HTERT RPE-1 (cell line): ENCODE results near the gene CACNG6.
"Not testable (repeated sequence)": the region's sequence is repeated elsewhere in the genome, so short reads cannot be mapped to it uniquely, and the experiment has no call there.

Experiments
- in situ Hi-C: fragments of 300-500 bp; cut with MboI; formaldehyde crosslinking; loops from 4 replicates; pipeline ENCODE4 v1.14.3; 2020; ENCODE audit warnings: low sequenced_read_pairs

CACNG6 gene, protein sequence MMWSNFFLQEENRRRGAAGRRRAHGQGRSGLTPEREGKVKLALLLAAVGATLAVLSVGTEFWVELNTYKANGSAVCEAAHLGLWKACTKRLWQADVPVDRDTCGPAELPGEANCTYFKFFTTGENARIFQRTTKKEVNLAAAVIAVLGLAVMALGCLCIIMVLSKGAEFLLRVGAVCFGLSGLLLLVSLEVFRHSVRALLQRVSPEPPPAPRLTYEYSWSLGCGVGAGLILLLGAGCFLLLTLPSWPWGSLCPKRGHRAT

GRCh38 chr19:53991224-53992113 is at the start of gene CACNG6:
TSS of gene CACNG6 (plus strand) at chr19:53991637. CDS start at chr19:53992878, 1,241 bp downstream.
- in situ Hi-C loops: no loop called here

DNA sequence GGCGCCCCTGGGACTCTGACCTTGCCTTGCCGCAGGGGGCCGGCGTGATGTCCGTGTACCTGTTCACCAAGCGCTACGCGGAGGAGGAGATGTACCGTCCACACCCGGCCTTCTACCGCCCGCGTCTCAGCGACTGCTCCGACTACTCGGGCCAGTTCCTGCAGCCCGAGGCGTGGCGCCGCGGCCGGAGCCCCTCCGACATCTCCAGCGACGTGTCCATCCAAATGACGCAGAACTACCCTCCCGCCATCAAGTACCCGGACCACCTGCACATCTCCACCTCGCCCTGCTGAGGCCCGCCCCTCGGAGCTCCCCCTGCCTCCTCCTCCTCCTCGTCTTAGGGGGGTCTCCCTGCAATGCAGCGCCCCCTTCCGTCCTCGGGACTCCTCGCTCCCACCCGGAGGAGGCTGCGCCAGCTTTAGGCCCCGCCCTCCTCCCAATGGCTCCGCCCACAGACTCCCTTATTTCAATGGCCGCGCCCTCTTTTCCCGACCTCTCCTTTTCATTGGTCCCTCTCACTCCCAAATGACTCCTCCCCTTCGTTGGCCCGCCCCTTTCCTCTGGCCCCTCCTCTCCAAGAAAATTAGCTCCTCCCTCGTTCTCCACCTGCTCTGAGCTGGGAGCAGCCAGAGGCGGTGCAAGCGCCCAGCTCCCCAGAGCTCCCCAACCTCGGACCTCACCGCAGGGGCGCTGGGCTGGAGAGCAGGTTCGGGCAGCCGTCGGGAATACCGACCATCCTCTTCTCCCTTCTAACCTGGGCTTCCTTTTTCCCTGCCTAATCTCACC is 49.2 kb upstream of the CACNG6 start:
- in situ Hi-C loops: no loop called here

- in situ Hi-C loops: no loop called here
Measured at GRCh38 chr19:53944416-53944815, 47.0 kb upstream of the CACNG6 start.

GRCh38 chr19:53944933-53945332 is 46.5 kb upstream of the CACNG6 start:
- in situ Hi-C loops: no loop called here

DNA sequence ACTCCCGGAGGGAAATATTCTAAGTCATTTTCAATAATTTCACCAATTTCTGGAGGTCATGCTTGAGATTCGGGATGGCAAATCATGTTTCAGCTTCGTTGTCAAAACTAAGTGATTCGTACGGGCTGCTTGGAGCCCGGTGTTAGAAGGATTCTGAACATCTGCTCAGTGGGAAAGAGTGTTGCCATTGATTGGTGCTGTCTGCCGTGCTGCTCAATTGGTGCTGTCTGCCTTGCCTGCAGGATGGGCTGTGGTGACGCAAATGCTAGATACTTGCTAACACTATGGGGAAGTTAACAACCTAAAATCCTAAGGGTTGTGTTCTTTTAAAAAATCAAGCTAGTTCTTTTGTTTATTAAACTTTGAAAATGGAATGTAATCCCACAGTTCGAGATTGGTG is 46.0 kb upstream of the CACNG6 start:
- in situ Hi-C loops: no loop called here

DNA sequence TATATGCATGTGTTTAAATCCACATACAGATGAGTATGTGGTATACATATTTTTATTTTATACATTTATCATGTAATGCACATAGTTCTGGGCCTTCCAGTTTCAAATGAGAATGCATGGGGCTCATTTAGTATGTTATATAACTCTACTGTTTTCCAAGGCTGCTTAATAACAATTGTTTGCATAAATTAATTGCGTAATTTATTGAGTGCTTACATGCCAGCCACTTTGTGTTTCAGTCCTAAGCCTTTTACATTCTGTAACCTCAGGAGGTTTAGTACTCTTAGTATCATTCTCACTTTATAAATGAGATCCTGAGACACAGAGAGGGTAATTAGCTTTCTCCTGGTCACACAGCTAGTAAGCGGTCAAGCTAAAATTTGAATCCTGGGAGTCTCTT is 45.4 kb upstream of the CACNG6 start:
- in situ Hi-C loops: no loop called here

DNA sequence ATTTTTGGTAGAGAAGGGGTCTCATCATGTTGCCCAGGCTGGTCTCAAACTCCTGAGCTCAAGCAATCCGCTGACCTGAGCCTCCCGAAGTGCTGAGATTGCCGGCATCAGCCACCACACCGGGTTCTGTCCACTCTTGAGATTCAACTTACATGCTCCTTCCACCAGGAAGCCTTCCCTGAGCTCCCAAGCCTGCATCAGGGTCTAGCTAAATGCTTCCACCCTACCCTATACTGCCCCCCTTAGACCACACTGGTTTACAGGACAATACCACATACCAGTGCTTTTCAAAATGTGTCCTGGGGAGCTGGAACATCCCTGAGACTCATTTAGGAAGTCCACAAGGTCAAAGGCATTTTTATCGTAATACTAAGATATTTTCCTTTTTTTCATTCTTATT is 43.8 kb upstream of the CACNG6 start:
- in situ Hi-C loops: no loop called here

- in situ Hi-C loops: not testable (repeated sequence)
Measured at GRCh38 chr19:53948611-53949010, 42.8 kb upstream of the CACNG6 start.

DNA sequence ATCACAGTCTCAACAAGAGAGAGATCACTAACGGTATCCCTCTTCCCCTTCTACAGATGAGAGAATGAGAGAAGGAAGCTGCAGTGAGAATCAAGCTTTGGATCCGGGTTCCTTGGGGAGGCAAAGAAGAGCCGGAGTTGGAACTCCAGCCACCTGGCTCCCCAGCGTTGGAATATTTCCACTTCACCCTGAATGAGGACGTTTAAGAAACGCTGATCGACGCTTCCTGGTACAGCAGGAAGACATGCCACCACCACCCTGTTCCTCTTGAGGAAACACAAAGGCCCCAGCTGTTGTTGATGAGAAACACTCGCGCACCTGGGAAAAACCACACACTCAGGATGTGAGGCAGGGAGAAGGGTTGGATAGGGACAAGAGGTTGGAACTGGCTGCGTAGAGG is 40.0 kb upstream of the CACNG6 start:
- in situ Hi-C loops: no loop called here

DNA sequence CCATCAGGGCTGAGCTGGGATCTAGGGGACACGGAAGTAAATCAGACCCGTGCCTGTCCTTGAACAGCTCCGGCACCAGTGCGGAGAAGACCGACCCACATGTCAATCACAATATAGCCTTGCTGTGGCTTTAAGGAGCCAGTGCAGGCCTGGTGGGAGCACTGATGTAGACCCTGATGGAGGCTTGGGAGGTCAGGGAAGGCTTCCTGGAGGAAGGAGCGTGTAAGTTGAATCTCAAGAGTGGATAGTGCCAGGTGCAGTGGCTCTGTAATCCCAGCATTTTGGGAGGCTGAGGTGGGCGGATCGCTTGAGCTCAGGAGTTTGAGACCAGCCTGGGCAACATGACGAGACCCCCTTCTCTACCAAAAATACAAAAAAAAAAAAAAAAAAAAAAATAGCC is 39.5 kb upstream of the CACNG6 start:
- in situ Hi-C loops: no loop called here

DNA sequence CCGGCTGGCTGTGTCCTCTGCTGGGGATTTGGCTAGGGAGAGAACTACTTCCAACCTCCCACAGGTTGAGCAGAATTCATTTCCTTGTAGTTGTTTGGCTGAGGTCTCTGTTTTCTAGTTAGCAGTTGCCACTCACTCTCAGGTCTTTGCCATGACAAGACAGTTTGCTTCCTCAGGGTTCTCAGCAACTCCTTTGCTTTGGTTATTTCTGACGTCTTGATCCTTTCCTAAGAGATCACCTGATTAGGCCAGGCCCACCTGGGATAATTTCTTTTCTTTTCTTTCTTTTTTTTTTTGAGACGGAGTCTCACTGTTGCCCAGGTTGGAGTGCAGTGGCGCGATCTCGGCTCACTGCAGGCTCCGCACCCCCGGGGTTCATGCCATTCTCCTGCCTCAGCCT is 38.1 kb upstream of the CACNG6 start:
- in situ Hi-C loops: no loop called here

GRCh38 chr19:53957448-53958167 is 33.8 kb upstream of the CACNG6 start:
- in situ Hi-C loops: no loop called here

- in situ Hi-C loops: no loop called here
Measured at GRCh38 chr19:53958168-53958571, 33.3 kb upstream of the CACNG6 start.

GRCh38 chr19:53958823-53959757 is 32.3 kb upstream of the CACNG6 start:
- in situ Hi-C loops: no loop called here

- in situ Hi-C loops: no loop called here
Measured at GRCh38 chr19:53960187-53960586, 31.2 kb upstream of the CACNG6 start.

- in situ Hi-C loops: no loop called here
Measured at GRCh38 chr19:53960886-53961285, 30.6 kb upstream of the CACNG6 start.

- in situ Hi-C loops: no loop called here
Measured at GRCh38 chr19:53961523-53962356, 29.7 kb upstream of the CACNG6 start.

DNA sequence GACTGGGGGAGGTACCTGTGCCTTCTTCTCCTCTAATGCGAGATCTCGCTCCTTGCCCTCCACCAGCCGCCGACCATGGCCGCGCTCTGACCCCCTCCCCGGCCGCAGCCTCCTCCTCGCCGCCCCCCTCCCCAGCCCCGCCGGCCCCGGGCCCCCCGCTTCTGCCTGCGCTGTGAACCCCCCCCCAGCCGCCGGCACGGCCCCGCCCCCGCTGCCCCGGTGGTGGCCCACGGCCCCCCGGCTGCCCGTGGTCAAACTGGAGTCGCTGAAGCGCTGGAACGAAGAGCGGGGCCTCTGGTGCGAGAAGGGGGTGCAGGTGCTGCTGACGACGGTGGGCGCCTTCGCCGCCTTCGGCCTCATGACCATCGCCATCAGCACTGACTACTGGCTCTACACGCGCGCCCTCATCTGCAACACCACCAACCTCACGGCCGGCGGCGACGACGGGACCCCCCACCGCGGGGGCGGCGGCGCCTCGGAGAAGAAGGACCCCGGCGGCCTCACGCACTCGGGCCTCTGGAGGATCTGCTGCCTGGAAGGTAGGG is 28.5 kb upstream of the CACNG6 start, which contains the start of gene CACNG8:
Gene CACNG8, plus strand, starts transcription at position 51 of the 545 bp plus-strand sequence.
- in situ Hi-C loops: no loop called here
